HG03521 (cell line): Measurements from ENCODE around the gene ACAA2.

Experiments
- ATAC-seq: cut with Tn5 transposase; IDR thresholded peaks from one replicate; pipeline ENCODE4 v1.9.1; 2021; ENCODE audit warnings: mild to moderate bottlenecking, moderate library complexity; ENCODE audit not compliant: unreplicated experiment

ACAA2 gene, protein sequence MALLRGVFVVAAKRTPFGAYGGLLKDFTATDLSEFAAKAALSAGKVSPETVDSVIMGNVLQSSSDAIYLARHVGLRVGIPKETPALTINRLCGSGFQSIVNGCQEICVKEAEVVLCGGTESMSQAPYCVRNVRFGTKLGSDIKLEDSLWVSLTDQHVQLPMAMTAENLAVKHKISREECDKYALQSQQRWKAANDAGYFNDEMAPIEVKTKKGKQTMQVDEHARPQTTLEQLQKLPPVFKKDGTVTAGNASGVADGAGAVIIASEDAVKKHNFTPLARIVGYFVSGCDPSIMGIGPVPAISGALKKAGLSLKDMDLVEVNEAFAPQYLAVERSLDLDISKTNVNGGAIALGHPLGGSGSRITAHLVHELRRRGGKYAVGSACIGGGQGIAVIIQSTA

DNA sequence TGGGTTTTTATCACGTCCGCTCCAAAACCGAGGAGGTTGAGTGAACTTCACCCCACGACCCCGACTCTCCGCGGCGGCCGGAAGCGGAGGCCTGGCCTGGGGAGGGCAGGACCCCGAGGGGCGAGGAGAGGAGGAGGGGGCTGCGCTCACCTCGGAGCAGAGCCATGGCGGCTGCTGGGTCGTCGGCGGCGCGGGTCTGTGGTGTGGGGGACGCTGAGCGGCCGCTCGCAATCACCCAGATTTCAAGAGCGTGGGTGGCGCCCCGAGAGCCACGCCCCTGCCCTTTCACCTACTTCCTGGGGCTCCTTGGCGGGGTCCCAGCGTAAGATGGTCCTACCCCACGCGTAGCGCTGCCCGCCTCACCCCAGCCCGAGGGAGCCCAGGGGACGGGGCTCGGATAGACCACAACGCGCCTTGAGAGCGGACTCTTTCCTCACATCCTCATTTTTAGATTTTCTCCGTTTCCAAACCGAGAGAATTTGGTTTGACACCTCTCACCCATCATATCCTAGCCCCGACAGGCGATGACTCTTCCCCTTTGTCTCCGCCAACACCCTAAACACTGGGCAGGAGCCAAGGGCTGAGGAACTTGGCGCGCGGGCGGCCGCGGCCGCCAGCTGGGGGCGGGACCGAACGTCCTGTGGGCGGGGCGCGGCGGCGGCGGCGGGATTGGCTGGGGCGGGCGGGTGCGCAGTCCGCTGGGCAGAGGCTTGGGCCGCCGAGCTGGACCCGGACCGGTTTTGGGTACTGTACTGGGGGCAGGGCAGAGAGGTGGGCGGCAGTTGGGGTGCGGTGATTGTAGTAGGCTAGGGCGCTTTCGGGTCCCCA lies at the start of gene ACAA2:
Gene ACAA2, minus strand, starts transcription at position 215 of the 828 bp plus-strand sequence. Its CDS starts 49 bp downstream, at position 166.
- peak; percentile 81 for ATAC-seq

DNA sequence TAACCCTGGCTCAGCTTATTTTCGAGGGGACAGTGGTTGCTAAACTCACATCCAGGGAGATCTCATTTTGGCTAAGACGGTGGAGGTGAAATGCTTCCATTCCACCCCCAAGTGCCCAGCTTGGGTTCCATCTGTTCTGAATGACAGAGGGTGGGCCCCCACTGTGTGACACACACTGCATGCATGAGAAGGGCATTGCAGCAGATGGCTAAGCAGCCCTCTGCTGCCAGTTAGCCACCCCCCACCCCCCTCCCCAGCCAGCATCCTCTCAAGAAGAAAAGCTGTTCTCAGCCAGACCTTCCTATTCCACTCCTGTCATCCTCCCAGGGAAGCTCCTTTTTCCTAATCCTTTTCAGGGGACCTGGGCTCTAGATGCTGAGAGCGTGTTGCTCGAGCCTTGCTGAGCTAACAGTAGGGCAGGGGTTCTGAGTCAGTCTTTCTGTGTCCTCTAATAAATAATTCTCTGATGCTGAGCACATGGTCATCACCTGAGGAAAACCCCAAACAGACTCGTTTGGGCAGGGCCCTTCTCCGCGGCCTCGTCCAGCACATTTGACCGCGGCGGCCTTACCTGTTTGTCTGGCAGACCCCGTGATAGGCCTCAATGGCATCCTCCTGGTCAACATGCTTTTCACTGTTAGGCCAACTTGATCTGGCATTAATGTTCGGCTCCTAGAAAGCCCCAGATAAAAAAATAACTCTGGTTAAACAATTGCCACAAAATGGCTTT lies 49.5 kb upstream of the ACAA2 start:
- ATAC-seq: no peak

DNA sequence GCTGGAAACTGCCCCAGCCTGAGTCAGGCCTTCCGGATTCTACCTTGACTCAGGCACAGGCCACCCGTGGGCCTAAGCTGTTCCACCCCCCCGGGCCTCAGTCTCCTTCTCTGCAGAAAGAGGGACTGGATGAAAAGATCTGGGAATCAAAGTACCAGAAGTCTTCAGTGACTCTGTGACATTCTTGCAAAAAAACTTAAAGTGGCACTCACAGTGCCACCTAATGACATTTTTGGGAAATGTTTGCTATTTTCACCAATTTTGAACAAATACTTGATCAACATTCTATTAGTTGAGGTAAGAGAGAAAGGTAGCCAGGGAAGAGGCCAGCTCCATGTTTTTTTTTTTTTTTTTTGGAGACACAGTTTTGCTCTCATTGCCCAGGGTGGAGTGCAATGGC lies 48.3 kb upstream of the ACAA2 start:
- ATAC-seq: no peak

DNA sequence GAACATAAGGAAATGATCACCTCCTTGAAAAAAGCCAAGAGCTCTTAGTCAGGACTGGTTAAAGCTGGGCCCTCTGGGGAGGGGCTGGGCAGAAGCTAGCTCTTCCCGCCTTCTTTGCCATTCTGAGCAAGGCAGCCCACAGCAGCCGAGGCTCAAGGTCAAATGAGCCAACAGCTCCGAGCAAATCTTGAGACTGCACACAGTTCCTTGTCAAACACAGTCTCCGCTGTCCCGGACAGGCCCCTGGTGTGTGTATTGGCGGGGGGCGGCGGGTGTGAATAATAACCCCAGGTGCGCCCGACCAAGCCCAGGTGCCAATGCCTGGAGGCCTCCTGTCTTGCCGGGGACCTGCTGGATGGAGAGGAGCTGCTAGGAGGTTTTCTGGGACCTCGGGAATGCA lies 46.4 kb upstream of the ACAA2 start:
- ATAC-seq: no peak

DNA sequence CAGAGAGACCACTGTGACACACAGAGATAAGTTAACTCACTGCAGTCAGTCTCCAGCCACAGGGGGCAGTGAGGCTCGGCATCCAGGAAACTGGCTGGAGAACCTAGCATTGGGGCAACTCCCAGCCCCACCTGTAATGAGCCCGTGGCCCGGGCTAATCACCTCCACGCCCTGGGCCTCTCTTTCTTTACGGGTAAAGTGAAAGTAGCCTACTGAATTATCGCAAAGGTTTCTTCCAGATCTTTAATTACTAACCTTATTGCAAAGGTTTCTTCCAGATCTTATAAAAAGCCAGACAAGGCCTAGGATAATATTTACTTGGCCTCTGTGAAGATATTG lies 45.7 kb upstream of the ACAA2 start:
- ATAC-seq: no peak

DNA sequence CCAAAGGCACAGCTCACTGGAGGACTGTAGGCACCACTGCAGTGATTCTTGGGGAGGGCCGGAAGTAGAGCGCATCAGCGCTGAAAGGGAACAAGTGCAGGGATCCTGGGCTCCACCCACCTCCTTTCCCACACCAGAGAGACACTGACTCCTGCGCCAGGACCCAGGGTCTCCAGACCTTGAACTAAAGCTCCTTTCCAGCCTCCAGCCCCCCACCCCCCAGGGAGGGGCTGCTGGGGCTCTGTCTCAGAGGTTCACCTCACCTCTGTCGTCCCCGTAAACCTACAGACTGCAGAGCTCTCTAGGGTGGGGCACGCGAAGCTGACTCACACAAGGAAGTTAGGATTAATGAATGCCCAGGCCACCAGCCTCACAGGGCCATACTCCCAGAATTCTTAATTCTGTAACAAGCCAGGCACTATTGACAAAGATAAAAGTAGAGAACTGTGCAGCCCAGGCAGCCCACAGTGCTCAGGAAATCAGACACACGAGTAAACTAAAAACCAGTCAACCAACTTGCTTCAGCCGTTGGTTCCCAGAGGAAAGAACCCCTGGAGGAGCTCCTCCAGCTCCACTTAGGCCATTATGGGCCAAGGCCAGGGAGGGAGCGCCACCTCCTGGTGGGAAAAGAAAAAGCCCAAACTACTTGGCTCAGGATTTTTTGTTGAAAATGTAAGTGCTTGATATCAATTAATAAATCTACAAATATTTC lies 45.1 kb upstream of the ACAA2 start:
- no peak for ATAC-seq

DNA sequence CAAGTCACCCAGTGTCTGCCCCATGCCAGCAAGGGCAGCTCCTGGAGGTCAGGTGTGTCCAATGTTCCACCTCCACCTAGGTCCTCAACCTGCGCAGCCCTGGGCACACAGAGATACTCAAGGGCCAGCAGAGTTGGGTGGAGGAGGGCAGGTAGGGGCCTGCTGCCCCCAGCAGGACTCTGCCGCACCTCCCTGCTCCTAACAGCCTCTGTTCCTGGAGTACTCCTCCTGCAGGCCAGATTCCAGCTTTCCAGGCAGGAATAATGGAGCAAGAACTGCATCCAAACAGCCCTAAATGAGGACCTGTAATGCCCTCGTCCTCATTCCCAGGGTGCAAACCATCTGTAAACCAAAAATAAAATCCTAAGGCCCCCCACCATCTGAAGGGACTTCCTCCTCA lies 44.4 kb upstream of the ACAA2 start:
- no peak for ATAC-seq

DNA sequence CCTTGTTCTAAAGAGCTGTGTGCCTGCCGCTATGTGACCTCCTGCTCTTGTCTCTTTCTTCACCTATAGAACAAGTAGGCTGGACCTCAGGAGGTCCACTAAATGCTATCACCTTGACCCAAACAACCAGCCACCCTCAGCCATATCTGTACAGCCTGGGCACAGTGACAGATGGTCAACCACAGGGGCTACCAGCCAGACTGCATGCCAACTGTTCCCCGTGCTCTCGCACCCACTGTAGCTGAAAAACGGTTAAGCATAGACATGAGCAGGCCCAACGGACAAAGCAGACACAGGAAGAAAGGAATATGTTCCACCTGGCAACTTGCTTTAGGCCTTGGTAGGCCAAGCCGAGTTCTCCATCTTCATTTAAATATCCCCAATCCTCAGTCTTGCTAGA lies 43.2 kb upstream of the ACAA2 start:
- ATAC-seq: no peak

DNA sequence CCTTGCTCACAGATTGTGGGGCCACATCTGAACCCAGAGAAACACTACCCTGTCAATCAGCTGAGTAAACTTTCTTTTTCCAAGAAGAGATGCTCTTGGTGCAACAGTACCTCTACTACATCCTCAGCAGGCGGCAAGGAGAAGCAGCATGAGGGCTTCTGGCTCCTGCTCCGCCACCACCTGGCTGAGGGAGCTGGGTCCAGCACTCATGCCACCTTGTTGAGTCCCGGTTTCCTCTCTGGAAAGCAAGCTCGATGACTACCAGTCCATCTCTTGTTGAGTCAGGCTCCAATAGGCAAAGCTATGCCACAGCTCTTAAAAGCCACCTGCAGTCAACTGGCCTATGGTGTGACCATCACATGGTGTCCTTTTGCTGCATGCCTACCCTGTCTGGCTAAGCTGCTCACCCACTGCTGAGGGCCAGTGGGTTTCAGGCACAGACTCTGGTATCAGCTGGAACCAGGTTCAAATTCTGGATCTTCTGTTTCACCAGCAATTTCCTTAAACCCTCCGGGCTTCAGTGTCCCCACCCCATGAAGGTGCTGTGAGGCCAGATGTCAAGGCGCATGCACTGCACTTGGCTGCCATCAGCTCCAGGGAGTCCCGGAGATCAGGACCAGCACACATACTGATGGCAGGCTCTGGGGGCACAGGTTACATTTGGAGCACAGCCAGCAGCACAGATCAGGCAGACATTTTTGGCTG lies 42.5 kb upstream of the ACAA2 start:
- no peak for ATAC-seq

DNA sequence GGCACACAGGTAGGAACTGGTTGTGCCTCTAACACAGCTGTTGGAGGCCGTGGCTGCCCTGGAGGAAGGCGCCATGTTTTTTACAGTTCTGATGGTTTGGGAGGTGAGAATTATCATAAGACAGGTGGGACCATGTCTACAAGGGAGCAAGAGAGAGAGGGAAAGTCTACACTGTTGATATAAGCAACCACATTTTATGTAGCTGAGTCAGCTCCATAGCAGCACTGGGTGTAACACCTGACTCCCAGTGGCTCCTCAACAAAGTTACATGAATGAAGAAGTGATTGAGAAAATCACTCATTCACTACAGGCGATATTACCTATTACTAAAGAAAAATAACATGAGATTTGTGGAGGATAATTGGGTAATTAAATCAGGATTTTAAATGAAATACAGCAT lies 41.3 kb upstream of the ACAA2 start:
- ATAC-seq: no peak

DNA sequence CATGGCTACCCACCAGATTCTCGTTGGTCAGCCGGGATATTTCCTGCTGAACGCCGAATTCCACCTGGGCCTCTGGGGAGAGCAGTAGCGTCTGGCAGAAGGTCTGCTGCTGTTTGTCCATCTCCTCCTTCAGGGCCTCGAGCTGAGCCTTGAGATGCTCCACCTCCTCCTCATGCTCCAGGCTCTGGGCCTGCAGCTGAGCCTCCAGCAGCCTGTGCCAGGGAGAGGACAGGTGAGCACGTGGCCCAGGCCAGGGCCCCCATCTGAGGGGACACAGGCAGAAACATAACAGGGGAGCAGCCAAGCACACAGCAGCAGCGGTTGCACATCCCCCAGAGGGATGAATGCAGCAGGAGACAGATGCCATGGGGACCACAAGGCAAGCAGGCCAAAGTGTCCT lies 40.1 kb upstream of the ACAA2 start:
- ATAC-seq: no peak

DNA sequence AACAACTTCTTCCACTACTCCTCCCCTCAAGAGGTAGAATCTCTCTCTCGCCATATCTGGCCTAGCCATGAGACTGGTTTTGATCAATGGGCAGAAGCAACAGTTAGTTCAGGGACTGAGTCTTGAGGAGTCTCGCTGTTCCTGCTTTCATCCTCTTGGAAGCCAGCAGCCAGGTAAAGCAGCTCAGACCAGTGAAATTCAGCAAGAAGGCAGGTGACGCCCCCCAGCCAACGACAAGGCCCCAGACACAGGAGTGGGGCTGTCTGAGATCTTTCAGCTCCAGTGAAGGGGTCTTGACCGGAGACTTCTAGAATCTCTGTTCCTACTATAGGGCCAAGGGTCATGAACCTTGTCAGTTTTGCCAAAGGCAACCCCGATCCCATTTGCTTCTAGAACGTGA lies 39.7 kb upstream of the ACAA2 start:
- no peak for ATAC-seq

DNA sequence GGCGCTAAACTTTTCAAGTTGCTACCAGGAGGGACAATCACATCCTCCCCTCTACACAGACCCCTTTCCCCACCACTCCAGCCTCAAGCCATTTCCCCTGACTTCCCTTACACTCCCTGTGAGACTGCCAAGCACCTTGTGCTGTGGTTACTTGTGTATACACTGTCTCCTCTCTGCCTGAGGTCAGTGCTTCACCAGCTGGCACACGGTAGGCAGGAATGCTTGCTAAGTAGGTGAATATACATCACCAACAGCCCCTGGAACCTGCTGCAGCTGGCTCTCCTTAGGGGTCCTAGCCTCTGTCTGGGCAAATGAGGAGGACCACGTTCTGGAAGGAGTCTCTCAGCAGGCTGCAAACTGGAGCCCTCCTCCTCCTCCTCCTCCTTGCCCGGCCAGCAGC lies 38.3 kb upstream of the ACAA2 start:
- no peak for ATAC-seq

DNA sequence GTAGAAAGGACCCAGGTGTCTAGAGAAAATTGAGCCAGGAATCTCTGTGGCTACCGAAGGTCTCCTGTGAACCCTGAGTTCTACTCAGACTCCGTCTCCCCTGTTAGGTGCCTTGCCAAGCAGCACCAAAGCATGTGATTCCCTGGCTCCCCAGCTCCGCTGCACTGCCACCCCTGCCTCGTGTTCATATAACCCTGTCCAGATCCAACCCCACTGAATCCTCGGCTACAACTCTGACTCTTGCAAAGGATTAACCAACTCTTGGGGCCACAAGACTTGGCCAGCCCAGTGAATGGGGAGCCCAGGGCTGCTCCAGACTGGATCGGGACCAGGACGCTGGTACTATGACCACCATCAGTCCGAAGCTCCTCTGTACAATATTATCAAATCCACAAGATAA lies 37.3 kb upstream of the ACAA2 start:
- no peak for ATAC-seq

DNA sequence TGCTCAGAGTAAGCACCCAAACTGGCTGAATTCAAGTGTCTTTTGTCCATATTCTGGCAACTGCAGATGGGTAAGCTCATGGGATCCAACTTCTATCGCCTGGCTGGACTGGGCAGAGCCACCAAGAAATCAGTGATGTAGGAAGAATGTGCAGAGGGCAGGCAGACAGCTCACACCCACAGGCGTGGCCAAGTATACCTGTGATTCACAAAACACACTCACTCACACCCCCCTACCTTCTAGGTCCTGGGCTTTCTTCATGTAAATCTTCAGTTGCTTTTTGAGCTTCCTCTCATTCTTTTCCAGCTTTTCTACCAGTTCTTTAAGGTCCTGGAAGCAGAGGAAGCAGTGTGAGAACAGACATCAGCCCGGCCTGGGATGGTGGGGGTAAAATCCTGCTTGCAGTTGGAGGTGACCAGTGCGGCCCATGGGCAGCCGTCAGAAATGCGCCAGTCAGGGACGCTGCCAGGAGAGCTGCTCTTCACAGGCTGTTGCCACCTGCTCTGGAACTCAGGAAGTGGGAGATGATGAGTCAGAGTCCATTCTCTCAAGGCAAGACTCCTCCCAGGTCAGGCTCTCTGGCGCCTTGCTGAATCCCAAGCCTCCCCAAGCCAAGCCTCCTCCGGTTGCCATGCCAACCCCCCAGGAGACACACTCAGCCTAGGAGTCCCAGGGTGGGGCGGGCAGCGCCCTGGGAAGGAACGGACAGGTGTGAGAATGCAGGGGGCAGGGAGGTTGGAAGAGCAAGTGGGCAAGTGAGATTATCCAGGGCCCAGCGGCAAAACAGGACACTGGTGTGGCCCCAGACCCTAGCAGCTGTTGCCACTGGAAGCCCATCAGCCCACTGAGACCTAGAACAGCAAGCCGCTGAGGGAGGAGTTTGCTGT lies 36.2 kb upstream of the ACAA2 start:
- no peak for ATAC-seq

DNA sequence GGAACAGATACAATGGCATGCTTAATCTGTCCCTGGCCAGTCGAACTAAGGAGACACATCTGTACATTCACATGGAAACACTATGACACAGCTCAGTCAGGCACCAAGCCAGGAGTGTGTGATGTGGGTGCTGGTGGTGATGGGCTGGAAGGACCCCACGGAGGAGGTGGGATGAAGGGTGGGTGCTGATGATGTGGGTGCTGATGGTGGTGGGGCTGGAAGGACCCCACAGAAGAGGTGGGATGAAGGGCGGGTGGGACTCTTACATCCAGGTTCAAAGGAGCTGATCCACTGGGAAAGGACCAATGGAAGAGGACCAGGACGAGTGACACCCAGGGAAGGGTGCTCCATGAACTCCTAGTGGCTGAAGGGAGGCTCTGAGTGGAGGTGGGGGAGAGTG lies 34.8 kb upstream of the ACAA2 start:
- no peak for ATAC-seq

DNA sequence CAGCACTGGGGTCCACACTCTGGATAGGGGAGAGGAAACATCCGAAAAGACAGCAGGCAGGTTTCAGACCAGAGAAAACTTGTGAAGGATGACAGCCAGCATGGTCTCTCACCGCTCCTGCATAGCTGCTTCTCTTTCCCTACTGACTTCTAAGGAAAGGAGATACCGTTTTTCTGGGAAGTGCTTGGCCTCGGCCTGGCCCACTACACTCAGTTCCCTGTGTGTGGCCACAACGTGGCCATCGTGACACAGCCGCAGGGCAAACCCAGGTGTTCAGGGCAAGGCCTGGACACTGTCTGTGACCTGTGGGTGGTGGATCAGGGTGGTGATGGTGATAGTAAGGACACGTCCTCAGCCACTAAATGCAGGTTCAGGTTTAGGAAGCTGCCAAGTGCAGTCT lies 34.2 kb upstream of the ACAA2 start:
- no peak for ATAC-seq

DNA sequence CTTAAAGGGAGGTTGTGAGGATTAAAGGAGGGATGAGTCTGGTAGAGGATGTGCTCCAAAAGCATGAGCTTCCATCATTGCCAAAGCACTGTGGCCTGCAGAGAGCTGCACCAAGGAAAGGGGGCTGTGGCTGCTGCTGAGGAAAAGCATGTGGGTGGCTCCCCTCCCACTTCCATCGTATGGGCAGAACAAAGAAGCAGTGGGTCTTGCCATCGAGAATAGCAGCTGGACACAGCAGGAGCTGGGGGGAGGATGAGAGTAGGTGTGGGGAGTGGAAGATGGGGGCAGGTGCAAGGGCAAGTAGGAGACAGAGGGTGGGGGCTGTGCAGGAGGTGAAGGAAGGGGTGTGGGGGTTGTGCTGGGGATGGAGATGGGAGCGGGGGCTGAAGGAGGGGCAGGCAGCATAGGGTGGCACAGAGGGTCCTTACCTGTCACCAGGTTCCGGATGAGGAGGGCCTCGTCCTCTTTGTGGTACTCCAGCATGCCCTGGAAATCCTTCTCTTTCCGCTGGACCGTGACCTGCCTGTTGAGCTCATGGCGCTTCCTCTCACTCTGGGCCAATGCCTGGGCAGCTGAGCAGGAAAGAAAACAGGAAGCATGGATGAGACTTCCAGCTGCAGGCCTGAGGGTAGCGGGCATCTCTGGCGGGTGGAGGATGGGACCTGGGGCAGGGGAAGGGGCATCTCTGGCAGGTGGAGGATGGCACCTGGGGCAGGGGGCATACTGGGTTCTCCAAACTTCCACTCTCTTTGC lies 33.6 kb upstream of the ACAA2 start:
- no peak for ATAC-seq

DNA sequence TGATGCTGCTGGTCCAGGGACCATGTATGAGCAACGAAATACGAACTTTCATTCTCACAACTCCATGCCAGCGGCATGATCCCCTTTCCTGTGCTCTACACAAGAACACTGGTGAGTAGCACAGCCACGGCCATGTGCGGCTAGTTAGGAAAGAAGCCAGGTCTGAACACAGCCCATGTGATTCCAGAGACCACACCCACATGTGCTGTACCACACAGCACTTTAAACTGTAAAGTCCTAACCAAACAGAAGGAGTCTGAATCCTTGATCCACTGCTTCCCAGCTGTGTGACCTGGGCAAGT lies 33.0 kb upstream of the ACAA2 start:
- no peak for ATAC-seq
